ENCODE results near the gene PNLIPRP2. TPM values are rescaled to one million over a fixed set of nuclear protein-coding genes. Genes with fewer than 3 reads are reported as not detected.

PNLIPRP2 gene
- polyA plus RNA-seq, 1 of the 3 experiments (the other 2 are of a cell fraction), result not detected

DNA sequence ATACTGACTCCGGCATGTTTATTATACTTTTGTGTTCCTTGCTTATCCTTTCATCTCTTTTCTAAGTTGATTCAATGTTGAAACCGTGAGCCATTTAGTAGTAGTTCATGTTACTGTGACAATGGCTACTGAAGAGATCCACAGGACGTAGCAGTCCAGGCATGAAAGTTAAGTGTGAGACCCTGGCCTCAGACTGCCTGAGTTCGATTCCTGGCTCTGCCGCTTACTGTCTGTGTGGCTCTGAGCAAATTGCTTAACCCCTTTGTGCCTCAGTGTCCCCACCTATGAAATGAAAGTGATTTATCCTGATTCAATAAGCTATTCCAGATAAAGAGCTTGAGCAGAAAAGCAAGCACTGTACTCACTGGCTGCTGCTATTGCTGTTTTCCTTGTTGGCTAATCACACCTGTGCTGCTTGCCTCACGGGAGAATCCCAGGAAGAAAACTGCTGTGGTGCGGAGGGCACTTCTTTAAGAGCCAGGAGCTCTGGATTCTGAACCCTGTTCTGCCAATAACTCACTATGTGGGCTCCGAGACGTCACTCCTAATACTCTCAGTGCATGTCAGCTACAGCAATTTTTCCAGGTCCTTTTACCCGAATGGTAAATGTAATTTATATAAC lies 38.4 kb downstream of the PNLIPRP2 start:
- no peak for TF ChIP-seq GATA2 (CRISPR knock-in tag; IDR thresholded peaks at IDR 0.05)
- TF ChIP-seq, protein P1, sequence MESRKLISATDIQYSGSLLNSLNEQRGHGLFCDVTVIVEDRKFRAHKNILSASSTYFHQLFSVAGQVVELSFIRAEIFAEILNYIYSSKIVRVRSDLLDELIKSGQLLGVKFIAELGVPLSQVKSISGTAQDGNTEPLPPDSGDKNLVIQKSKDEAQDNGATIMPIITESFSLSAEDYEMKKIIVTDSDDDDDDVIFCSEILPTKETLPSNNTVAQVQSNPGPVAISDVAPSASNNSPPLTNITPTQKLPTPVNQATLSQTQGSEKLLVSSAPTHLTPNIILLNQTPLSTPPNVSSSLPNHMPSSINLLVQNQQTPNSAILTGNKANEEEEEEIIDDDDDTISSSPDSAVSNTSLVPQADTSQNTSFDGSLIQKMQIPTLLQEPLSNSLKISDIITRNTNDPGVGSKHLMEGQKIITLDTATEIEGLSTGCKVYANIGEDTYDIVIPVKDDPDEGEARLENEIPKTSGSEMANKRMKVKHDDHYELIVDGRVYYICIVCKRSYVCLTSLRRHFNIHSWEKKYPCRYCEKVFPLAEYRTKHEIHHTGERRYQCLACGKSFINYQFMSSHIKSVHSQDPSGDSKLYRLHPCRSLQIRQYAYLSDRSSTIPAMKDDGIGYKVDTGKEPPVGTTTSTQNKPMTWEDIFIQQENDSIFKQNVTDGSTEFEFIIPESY (IDR thresholded peaks at IDR 0.05; ENCODE audit: borderline replicate concordance, low read depth), result no peak
- TF ChIP-seq, protein P2, sequence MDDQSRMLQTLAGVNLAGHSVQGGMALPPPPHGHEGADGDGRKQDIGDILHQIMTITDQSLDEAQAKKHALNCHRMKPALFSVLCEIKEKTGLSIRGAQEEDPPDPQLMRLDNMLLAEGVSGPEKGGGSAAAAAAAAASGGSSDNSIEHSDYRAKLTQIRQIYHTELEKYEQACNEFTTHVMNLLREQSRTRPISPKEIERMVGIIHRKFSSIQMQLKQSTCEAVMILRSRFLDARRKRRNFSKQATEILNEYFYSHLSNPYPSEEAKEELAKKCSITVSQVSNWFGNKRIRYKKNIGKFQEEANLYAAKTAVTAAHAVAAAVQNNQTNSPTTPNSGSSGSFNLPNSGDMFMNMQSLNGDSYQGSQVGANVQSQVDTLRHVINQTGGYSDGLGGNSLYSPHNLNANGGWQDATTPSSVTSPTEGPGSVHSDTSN (IDR thresholded peaks at IDR 0.05), result no peak
- TF ChIP-seq FOXM1 (IDR thresholded peaks at IDR 0.05; ENCODE audit: low read depth), result no peak
- TF ChIP-seq, protein P3, sequence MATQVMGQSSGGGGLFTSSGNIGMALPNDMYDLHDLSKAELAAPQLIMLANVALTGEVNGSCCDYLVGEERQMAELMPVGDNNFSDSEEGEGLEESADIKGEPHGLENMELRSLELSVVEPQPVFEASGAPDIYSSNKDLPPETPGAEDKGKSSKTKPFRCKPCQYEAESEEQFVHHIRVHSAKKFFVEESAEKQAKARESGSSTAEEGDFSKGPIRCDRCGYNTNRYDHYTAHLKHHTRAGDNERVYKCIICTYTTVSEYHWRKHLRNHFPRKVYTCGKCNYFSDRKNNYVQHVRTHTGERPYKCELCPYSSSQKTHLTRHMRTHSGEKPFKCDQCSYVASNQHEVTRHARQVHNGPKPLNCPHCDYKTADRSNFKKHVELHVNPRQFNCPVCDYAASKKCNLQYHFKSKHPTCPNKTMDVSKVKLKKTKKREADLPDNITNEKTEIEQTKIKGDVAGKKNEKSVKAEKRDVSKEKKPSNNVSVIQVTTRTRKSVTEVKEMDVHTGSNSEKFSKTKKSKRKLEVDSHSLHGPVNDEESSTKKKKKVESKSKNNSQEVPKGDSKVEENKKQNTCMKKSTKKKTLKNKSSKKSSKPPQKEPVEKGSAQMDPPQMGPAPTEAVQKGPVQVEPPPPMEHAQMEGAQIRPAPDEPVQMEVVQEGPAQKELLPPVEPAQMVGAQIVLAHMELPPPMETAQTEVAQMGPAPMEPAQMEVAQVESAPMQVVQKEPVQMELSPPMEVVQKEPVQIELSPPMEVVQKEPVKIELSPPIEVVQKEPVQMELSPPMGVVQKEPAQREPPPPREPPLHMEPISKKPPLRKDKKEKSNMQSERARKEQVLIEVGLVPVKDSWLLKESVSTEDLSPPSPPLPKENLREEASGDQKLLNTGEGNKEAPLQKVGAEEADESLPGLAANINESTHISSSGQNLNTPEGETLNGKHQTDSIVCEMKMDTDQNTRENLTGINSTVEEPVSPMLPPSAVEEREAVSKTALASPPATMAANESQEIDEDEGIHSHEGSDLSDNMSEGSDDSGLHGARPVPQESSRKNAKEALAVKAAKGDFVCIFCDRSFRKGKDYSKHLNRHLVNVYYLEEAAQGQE (IDR thresholded peaks at IDR 0.05; ENCODE audit: low read depth, low read length), result no peak
- TF ChIP-seq, protein P4, sequence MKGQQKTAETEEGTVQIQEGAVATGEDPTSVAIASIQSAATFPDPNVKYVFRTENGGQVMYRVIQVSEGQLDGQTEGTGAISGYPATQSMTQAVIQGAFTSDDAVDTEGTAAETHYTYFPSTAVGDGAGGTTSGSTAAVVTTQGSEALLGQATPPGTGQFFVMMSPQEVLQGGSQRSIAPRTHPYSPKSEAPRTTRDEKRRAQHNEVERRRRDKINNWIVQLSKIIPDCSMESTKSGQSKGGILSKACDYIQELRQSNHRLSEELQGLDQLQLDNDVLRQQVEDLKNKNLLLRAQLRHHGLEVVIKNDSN (IDR thresholded peaks at IDR 0.05; ENCODE audit: borderline replicate concordance, low read depth), result no peak
- Histone ChIP-seq H3K4me1 (ENCODE audit: control insufficient read depth in 1 of 2, insufficient read depth in 2 of 2, low read depth in 1 of 2, low read length in 1 of 2) (no peaks in the 10 kb centered on the region; a peak in 1 of 4 replicates), H3K79me2 (ENCODE audit: insufficient read depth) (no peaks in the 10 kb centered on the region), H3K27me3 (ENCODE audit: insufficient read depth) (no peaks in the 10 kb centered on the region; the same call in 1 of the 2 replicates), H3K4me3 (ENCODE audit: low read depth in 2 of 2, low read length in 1 of 2) (no peak overlapping the region), H3F3A (replicated peaks; ENCODE audit: insufficient read depth) (no peaks in the 10 kb centered on the region), H3K36me3 (replicated peaks in 1 of 2; ENCODE audit: control insufficient read depth in 1 of 2, insufficient read depth in 2 of 2, low read length in 1 of 2) (no peaks in the 10 kb centered on the region), H3K9me2 (no peaks in the 10 kb centered on the region), H3K4me2 (no peak overlapping the region), H2AFZ (ENCODE audit: low read depth) (no peak overlapping the region), H4K20me1 (ENCODE audit: insufficient read depth) (no peaks in the 10 kb centered on the region), H3K9me3 (no peaks in the 10 kb centered on the region), H3K27ac (ENCODE audit: low read depth in 2 of 2, low read length in 1 of 2) (no peak overlapping the region), H3K9ac (no peak overlapping the region)
- DNase-seq, result no peak
- 32% methylated on average over 10 of the region's 10 CpGs for WGBS (ENCODE audit: low lambda C conversion rate)
- ChIA-PET POLR2A (no interaction called here), CTCF (interaction anchor here (1.0 to 3.6 kb wide), 3 partner anchors 32 to 137 kb away, joined by 3 to 13 read pairs (median 4); no protein-coding TSS in a partner anchor)

DNA sequence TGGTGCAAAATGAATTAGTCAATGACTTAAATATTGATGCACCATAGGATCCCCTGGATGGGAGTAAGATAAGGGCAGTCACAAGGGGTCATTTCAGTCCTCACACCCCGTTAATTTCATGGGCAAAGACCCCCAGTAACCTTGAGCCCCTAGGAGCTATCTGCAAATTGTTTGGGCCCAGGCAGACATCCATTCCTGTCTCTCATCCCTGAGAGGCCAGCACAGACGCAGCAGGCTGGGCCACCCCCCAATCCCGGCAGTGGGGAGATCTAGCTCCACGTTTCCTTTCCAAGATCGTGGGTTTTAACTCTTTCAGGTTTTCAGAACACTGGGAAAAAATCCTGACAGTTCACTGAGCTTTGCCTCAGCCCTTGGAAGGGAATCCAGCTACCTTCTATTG lies 40.1 kb downstream of the PNLIPRP2 start:
- Histone ChIP-seq H3K4me2 (no peak overlapping the region), H2AFZ (ENCODE audit: low read depth) (no peak overlapping the region), H3K27me3 (ENCODE audit: insufficient read depth) (no peaks in the 10 kb centered on the region; the same call in 1 of the 2 replicates), H4K20me1 (ENCODE audit: insufficient read depth) (no peaks in the 10 kb centered on the region), H3K9me3 (no peaks in the 10 kb centered on the region), H3K9me2 (no peaks in the 10 kb centered on the region), H3F3A (replicated peaks; ENCODE audit: insufficient read depth) (no peaks in the 10 kb centered on the region), H3K79me2 (ENCODE audit: insufficient read depth) (no peaks in the 10 kb centered on the region), H3K36me3 (replicated peaks in 1 of 2; ENCODE audit: control insufficient read depth in 1 of 2, insufficient read depth in 2 of 2, low read length in 1 of 2) (no peaks in the 10 kb centered on the region), H3K9ac (no peak overlapping the region), H3K4me1 (ENCODE audit: control insufficient read depth in 1 of 2, insufficient read depth in 2 of 2, low read depth in 1 of 2, low read length in 1 of 2) (no peaks in the 10 kb centered on the region; a peak in 1 of 4 replicates), H3K27ac (ENCODE audit: low read depth in 2 of 2, low read length in 1 of 2) (no peak overlapping the region), H3K4me3 (ENCODE audit: low read depth in 2 of 2, low read length in 1 of 2) (no peak overlapping the region)
- WGBS (ENCODE audit: low lambda C conversion rate), result 43% methylated on average over 5 of the region's 5 CpGs
- POLR2A ChIA-PET, result no interaction called here
- CTCF ChIA-PET, result interaction anchor here (0.8 to 1.1 kb wide), 3 partner anchors 8 to 131 kb away, joined by 3 read pairs; no protein-coding TSS in a partner anchor
- DNase-seq, result no peak
- TF ChIP-seq POLR2AphosphoS5 (IDR thresholded peaks at IDR 0.05; ENCODE audit: low read depth, low read length) (no peak), RAD21 (IDR thresholded peaks at IDR 0.05; ENCODE audit: low read length) (no peak), MEF2A (IDR thresholded peaks at IDR 0.05; ENCODE audit: borderline replicate concordance, low read depth) (no peak), ELF1 (IDR thresholded peaks at IDR 0.05) (no peak), NFIC (IDR thresholded peaks at IDR 0.05; ENCODE audit: borderline replicate concordance) (no peak), TCF12 (IDR thresholded peaks at IDR 0.05) (no peak), FOXM1 (IDR thresholded peaks at IDR 0.05; ENCODE audit: low read depth) (no peak)
- TF ChIP-seq, protein P5, sequence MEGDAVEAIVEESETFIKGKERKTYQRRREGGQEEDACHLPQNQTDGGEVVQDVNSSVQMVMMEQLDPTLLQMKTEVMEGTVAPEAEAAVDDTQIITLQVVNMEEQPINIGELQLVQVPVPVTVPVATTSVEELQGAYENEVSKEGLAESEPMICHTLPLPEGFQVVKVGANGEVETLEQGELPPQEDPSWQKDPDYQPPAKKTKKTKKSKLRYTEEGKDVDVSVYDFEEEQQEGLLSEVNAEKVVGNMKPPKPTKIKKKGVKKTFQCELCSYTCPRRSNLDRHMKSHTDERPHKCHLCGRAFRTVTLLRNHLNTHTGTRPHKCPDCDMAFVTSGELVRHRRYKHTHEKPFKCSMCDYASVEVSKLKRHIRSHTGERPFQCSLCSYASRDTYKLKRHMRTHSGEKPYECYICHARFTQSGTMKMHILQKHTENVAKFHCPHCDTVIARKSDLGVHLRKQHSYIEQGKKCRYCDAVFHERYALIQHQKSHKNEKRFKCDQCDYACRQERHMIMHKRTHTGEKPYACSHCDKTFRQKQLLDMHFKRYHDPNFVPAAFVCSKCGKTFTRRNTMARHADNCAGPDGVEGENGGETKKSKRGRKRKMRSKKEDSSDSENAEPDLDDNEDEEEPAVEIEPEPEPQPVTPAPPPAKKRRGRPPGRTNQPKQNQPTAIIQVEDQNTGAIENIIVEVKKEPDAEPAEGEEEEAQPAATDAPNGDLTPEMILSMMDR (IDR thresholded peaks at IDR 0.05), result no peak
- TF ChIP-seq, protein P2 (IDR thresholded peaks at IDR 0.05), result no peak
